ENCODE data around the gene RASEF. TPM values are rescaled to one million over a fixed set of nuclear protein-coding genes. Genes with fewer than 3 reads are reported as not detected.
"Not testable (repeated sequence)": the region's sequence is repeated elsewhere in the genome, so short reads cannot be mapped to it uniquely, and the experiment has no call there.

RASEF gene
- total RNA-seq, 4 donors from 2014 or later = 0.16 to 0.82 (median 0.41) TPM; not detected in 1

- Histone ChIP-seq H3K36me3 (no peaks in the 10 kb centered on the region), H3K27me3 (no peaks in the 10 kb centered on the region), H3K9me3 (no peaks in the 10 kb centered on the region), H3K4me3 (no peak overlapping the region), H3K4me1 (no peaks in the 10 kb centered on the region), H3K27ac (no peak overlapping the region)
- in situ Hi-C loops (cut with MboI; ENCODE audit: low sequenced_read_pairs in 4 of 4) = no loop called here
- DNase-seq (no peak), ATAC-seq (no peak)
- intact Hi-C loops (cut with DNase I; ENCODE audit: low total_unique reads) = no loop called here
- no peak for TF ChIP-seq POLR2A (IDR thresholded peaks at IDR 0.05)
- TF ChIP-seq CTCF (IDR thresholded peaks at IDR 0.05 in 4 of 5, conservative IDR thresholded peaks at IDR 0.05 in 1 of 5) = no peak
Measured at GRCh38 chr9:82934949-82935348, 128.0 kb downstream of the RASEF start.

- H3K4me3 ChIP-seq; H3K27ac ChIP-seq; H3K36me3 ChIP-seq; H3K27me3 ChIP-seq; intact Hi-C loops (cut with DNase I; ENCODE audit: low total_unique reads); ATAC-seq; DNase-seq; H3K4me1 ChIP-seq; in situ Hi-C loops (cut with MboI; ENCODE audit: low sequenced_read_pairs in 4 of 4); H3K9me3 ChIP-seq: not testable (repeated sequence)
Measured at GRCh38 chr9:82934025-82934424, 128.9 kb downstream of the RASEF start.

GRCh38 chr9:82930116-82930515 is 132.8 kb downstream of the RASEF start:
- no peak overlapping the region for H3K27ac ChIP-seq
- intact Hi-C loops (cut with DNase I; ENCODE audit: low total_unique reads) (no loop called here), in situ Hi-C loops (cut with MboI; ENCODE audit: low sequenced_read_pairs in 4 of 4) (no loop called here)
- H3K4me1 ChIP-seq = no peaks in the 10 kb centered on the region
- TF ChIP-seq CTCF (IDR thresholded peaks at IDR 0.05 in 4 of 5, conservative IDR thresholded peaks at IDR 0.05 in 1 of 5) (no peak), POLR2A (IDR thresholded peaks at IDR 0.05) (no peak)
- no peaks in the 10 kb centered on the region for H3K27me3 ChIP-seq
- H3K36me3 ChIP-seq = no peaks in the 10 kb centered on the region
- H3K9me3 ChIP-seq = no peaks in the 10 kb centered on the region
- DNase-seq (no peak), ATAC-seq (no peak)
- H3K4me3 ChIP-seq = no peak overlapping the region
